GM13977 (cell line): ENCODE data around the gene TRMT61B.

ENCODE experiments used
- DNase-seq: peaks from one replicate; pipeline ENCODE4 v3.0.0; 2012; ENCODE audit warnings: low spot score
- CTCF ChIP-seq: IDR thresholded peaks from 2 replicates; pipeline ENCODE4 v1.5.1; 2012; ENCODE audit warnings: mild to moderate bottlenecking, control low read depth; ENCODE audit not compliant: insufficient read depth; ENCODE audit errors: extremely low read depth, missing control alignments
- in situ Hi-C: fragments of 300-500 bp; cut with MboI; formaldehyde crosslinking; loops from one replicate; pipeline ENCODE4 v1.12.0; 2022; ENCODE audit warnings: low sequenced_read_pairs, low pct_unique_long_range_greater_than_20kb, mixed read lengths, inconsistent platforms; ENCODE audit not compliant: unreplicated experiment

The TRMT61B gene

DNA sequence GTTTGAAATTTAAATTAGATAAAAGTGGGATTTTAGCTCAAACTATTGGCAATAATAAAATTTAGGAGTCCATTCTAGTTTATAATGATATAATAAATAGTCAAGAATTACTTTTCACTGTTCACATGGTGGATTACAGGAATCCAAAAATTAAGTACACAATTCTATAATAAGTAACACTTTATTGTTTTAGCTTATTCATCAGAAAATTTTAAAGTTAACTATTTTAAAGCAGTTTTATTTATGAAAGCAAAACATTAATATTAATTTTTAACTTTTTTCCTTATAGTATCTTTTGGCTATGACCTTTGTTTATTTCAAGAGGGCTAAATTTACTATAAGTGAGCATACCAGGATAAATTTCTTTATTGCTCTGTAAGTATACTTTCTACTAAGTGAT, 48.1 kb downstream of the TRMT61B start:
- in situ Hi-C loops, result no loop called here
- no peak for TF ChIP-seq CTCF
- no peak for DNase-seq

DNA sequence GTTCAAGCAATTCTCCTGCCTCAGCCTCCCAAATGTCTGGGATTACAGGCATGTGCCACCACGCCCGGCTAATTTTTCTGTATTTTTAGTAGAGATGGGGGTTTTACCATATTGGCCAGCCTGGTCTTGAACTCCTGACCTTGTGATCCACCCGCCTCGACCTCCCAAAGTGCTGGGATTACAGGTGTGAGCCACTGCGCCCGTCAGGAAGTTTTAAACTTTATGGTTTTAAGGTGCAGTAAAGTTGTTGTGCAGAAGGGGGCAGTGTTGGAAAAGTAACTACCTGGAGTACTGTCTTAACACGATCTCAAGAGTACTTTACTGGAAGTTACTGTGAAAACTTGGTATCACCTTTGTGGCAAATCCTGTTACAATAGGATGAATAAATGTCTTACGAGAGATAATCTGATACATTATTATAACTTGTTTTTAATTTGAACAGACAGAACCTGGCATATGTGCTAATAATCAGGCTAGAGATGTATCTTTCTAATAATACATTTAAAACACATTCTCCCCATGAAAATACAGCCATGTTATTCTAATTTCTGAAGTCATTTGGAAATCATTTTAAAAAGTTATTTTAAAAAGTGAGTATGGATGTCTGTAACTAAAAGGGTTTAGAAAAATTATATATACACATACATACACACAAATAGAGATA, 48.7 kb downstream of the TRMT61B start:
- TF ChIP-seq CTCF, result peak; percentile 71
- in situ Hi-C loops, result no loop called here
- DNase-seq, result peak; percentile 36

DNA sequence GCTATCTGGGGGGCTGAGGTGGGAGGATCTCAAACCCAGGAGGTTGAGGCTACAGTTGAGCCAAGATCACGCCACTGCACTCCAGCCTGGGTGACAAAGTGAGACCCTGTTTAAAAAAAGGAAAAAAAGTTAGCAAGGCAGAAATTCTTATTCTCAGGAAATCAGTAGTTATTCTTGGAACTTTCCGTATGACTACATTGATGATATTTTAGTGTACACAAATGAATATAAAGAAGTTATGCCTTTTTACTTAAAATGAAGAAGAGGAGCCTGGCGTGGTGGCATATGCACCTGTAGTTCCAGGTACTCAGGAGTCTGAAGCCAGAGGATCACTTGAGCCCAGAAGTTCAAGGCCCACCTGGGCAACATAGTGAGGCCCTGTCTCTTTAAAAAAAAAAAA, 52.1 kb downstream of the TRMT61B start:
- DNase-seq, result no peak
- no peak for TF ChIP-seq CTCF
- in situ Hi-C loops, result no loop called here

GRCh38 chr2:28810384-28811285, 59.5 kb downstream of the TRMT61B start, which contains the start of gene SPDYA:
SPDYA (plus strand) TSS chr2:28810834; CDS start chr2:28816015, 5,181 bp downstream.
- peak; percentile 88 for DNase-seq
- in situ Hi-C loops, result no loop called here

GRCh38 chr2:28809927-28810326, 60.2 kb downstream of the TRMT61B start:
- DNase-seq, result no peak
- in situ Hi-C loops, result no loop called here

More at GRCh38 chr2:28810384-28811285, 59.5 kb downstream of the TRMT61B start, which contains the start of gene SPDYA:
- no peak for TF ChIP-seq CTCF

More at GRCh38 chr2:28809927-28810326, 60.2 kb downstream of the TRMT61B start:
- no peak for TF ChIP-seq CTCF
